HepG2 (cell line): ENCODE data around the gene MED25. TPM values are rescaled to one million over a fixed set of nuclear protein-coding genes. Genes with fewer than 3 reads are reported as not detected.
A peak's percentile ranks its signal among the peaks of the same experiment; 100 is the strongest.

ENCODE experiments used
- ATF6 ChIP-seq: sonication (generic); formaldehyde crosslinking; conservative IDR thresholded peaks from 2 replicates; pipeline ENCODE4 v1.4.0; 2020; ENCODE audit warnings: missing genetic modification reagents
- FLYWCH1 ChIP-seq: sonication (generic); formaldehyde crosslinking; IDR thresholded peaks from 2 replicates; pipeline ENCODE4 v1.8.1; 2023; ENCODE audit warnings: mild to moderate bottlenecking, missing genetic modification reagents
- FOXP4 ChIP-seq: sonication (generic); formaldehyde crosslinking; IDR thresholded peaks from 2 replicates; pipeline ENCODE4 v1.4.0; 2020; ENCODE audit warnings: missing genetic modification reagents
- MAX ChIP-seq: IDR thresholded peaks from 2 replicates; pipeline ENCODE4 v1.6.1; 2012; ENCODE audit warnings: inconsistent platforms
- MEIS1 ChIP-seq: sonication (generic); formaldehyde crosslinking; IDR thresholded peaks from 2 replicates; pipeline ENCODE4 v1.9.0; 2021; ENCODE audit warnings: mild to moderate bottlenecking, missing genetic modification reagents, moderate library complexity, borderline replicate concordance
- MXD1 ChIP-seq: sonication (generic); formaldehyde crosslinking; IDR thresholded peaks from 2 replicates; pipeline ENCODE4 v1.4.0; 2020; ENCODE audit warnings: mild to moderate bottlenecking, missing genetic modification reagents
- NRL ChIP-seq: sonication (generic); formaldehyde crosslinking; IDR thresholded peaks from 2 replicates; pipeline ENCODE4 v1.5.0; 2020; ENCODE audit warnings: missing genetic modification reagents, mild to moderate bottlenecking, moderate library complexity, borderline replicate concordance
- PBX3 ChIP-seq: sonication (generic); formaldehyde crosslinking; IDR thresholded peaks from 2 replicates; pipeline ENCODE4 v1.8.1; 2023; ENCODE audit warnings: missing genetic modification reagents, inconsistent platforms, borderline replicate concordance
- RFXAP ChIP-seq: sonication (generic); formaldehyde crosslinking; IDR thresholded peaks from 2 replicates; pipeline ENCODE4 v1.4.0; 2020; ENCODE audit warnings: missing genetic modification reagents, borderline replicate concordance
- SCMH1 ChIP-seq: sonication (generic); formaldehyde crosslinking; IDR thresholded peaks from 2 replicates; pipeline ENCODE4 v1.9.0; 2021; ENCODE audit warnings: missing genetic modification reagents, mild to moderate bottlenecking, borderline replicate concordance
- SKI ChIP-seq: fragments of 450-650 bp; IDR thresholded peaks from one replicate; pipeline ENCODE4 v1.6.1; 2018; ENCODE audit warnings: mild to moderate bottlenecking; ENCODE audit not compliant: partially characterized antibody
- TOE1 ChIP-seq: sonication (generic); formaldehyde crosslinking; IDR thresholded peaks from 2 replicates; pipeline ENCODE4 v1.4.0; 2020; ENCODE audit warnings: mild to moderate bottlenecking, missing genetic modification reagents
- ZBTB4 ChIP-seq: sonication (generic); formaldehyde crosslinking; IDR thresholded peaks from 2 replicates; pipeline ENCODE4 v1.4.0; 2020; ENCODE audit warnings: missing genetic modification reagents, mild to moderate bottlenecking, borderline replicate concordance
- ZBTB7A ChIP-seq: sonication (generic); formaldehyde crosslinking; IDR thresholded peaks from 2 replicates; pipeline ENCODE4 v1.8.0; 2022; ENCODE audit warnings: mild to moderate bottlenecking, missing genetic modification reagents
- ZC3H4 ChIP-seq: sonication (generic); formaldehyde crosslinking; IDR thresholded peaks from 2 replicates; pipeline ENCODE4 v1.4.0; 2020; ENCODE audit warnings: missing genetic modification reagents, borderline replicate concordance
- ZNF264 ChIP-seq: sonication (generic); formaldehyde crosslinking; IDR thresholded peaks from 2 replicates; pipeline ENCODE4 v1.4.0; 2020; ENCODE audit warnings: missing genetic modification reagents
- ZNF292 ChIP-seq: sonication (generic); formaldehyde crosslinking; IDR thresholded peaks from 2 replicates; pipeline ENCODE4 v1.8.1; 2022; ENCODE audit warnings: mild to moderate bottlenecking, low read depth, missing genetic modification reagents, borderline replicate concordance
- ZNF432 ChIP-seq: sonication (generic); formaldehyde crosslinking; IDR thresholded peaks from 2 replicates; pipeline ENCODE4 v1.5.0; 2020; ENCODE audit warnings: missing genetic modification reagents, mild to moderate bottlenecking, borderline replicate concordance
- polyA plus RNA-seq, 8 experiments: library from polyadenylated mRNA; depleted of rRNA in 3 of 8; stranded (reverse) in 7 of 8; unstranded in 1 of 8; fragments of >200 nt; fragmentation: Illumina TruSeq in 4 of 8; extraction: Trizol in 4 of 8; gene quantifications; 2 replicates each; pipeline versions ENCODE4 v1.2.1 to v1.2.3, GENCODE V29; 2011 to 2016; ENCODE audit warnings: low read depth in 4 of 8, missing spikeins in 1 of 8, mixed read lengths in 1 of 8; ENCODE audit not compliant: insufficient read depth in 1 of 8
- total RNA-seq, 5 experiments: library from RNA; depleted of rRNA; stranded (reverse); fragments of >200 nt; fragmentation: Illumina TruSeq; extraction: Trizol; gene quantifications; 2 replicates each; pipeline ENCODE4 v1.2.3, GENCODE V29; 2016; ENCODE audit warnings: low read depth in 1 of 5

MED25 gene
- total and polyA plus RNA-seq, 2 of the 13 experiments (the other 11 are each of a cell fraction or from before 2014, with no cell fraction given): 11.1 to 15.1 TPM

- TF ChIP-seq ZBTB7A (CRISPR knock-in tag) (no peak), MXD1 (no peak; the same call in 1 of the 2 replicates), FLYWCH1 (no peak), ATF6 (CRISPR knock-in tag) (no peak), SKI (no peak), ZNF264 (CRISPR knock-in tag) (no peak), ZBTB4 (CRISPR knock-in tag) (peak; percentile 69; the same call in 1 of the 2 replicates), MAX (peak; percentile 64; the same call in 1 of the 2 replicates), TOE1 (no peak), NRL (CRISPR knock-in tag) (no peak), ZC3H4 (no peak), RFXAP (CRISPR knock-in tag) (no peak), FOXP4 (CRISPR knock-in tag) (no peak), MEIS1 (CRISPR knock-in tag) (no peak; the same call in 1 of the 2 replicates), ZNF432 (no peak), SCMH1 (no peak), PBX3 (CRISPR knock-in tag) (no peak), ZNF292 (no peak)
These were observed 8.7 kb upstream of the MED25 start (continued) for GRCh38 chr19:49809160-49809940.
